ENCODE results near the gene PTTG1IP.

Gene PTTG1IP

DNA sequence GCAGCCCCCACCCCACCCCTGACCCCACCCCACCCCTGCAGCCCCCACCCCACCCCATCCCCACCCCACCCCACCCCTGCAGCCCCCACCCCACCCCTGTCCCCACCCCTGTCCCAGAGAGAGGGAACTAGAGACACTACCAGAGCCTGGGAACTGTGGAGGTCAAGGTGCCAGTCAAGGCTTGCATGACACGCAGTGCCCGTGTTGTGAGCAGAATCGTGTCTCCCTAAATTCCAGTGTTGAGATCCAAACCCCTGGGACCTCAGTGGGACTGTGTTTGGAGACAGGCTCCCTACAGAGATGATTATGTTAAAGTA, 37.2 kb downstream of the PTTG1IP start:
- no peak for TF ChIP-seq CTCF (IDR thresholded peaks at IDR 0.05)

GRCh38 chr21:44835647-44835973, 37.9 kb downstream of the PTTG1IP start:
- TF ChIP-seq CTCF (IDR thresholded peaks at IDR 0.05) = no peak

GRCh38 chr21:44834951-44835646, 38.4 kb downstream of the PTTG1IP start:
- no peak for TF ChIP-seq CTCF (IDR thresholded peaks at IDR 0.05)

- TF ChIP-seq CTCF (IDR thresholded peaks at IDR 0.05) = no peak
Measured at GRCh38 chr21:44834231-44834950, 39.1 kb downstream of the PTTG1IP start.

- TF ChIP-seq CTCF (IDR thresholded peaks at IDR 0.05) = no peak
Measured at GRCh38 chr21:44833663-44834062, 39.8 kb downstream of the PTTG1IP start.

DNA sequence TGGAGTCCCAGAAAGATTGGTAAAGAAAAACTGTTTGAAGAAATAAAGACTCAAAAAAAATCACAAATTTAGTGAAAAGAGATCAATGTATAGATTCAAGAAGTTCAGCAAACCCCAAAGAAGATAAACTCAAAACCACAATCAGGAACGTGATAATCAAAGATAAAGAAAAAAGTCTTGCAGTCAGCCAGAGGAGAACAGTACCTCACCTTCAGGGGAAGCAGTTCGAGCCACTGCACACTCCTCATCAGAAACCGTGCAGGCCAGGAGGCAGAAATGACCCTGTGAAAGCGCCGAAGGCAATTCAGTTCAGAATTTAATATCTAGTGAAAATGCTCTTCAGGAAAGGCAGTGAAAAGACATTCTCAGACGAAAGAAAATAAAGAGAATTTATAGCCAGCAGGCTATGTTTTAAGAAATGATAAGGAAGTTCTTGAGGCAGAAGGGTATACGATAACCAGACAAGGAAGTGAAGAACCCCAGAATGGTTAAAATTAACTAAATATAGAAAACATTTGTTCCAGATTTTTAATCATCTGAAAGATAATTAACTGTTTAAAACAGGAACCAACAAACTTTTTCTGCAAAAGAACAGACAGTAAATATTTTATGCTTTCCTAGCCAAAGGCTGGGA, 42.1 kb downstream of the PTTG1IP start:
- no peak for TF ChIP-seq CTCF (IDR thresholded peaks at IDR 0.05)

GRCh38 chr21:44829507-44830092, 43.9 kb downstream of the PTTG1IP start:
- TF ChIP-seq CTCF (IDR thresholded peaks at IDR 0.05) = no peak
